Right atrium auricular region (tissue), 2 donors: ENCODE data around the gene ARHGEF7. TPM values are rescaled to one million over a fixed set of nuclear protein-coding genes. Genes with fewer than 3 reads are reported as not detected.

Experiments used
- DNase-seq: peaks from one replicate; pipeline ENCODE4 v3.0.0-alpha.2; 2019; ENCODE audit warnings: low spot score
- H3K27ac ChIP-seq, 2 donors: fragments of 200-600 bp; sonication (generic); 1 replicate in 1 of 2; 2 replicates in 1 of 2; pipeline ENCODE4 v1.5.1; 2016 to 2019
- H3K27me3 ChIP-seq, 2 donors: fragments of 200-600 bp; sonication (generic); one replicate each; pipeline versions ENCODE4 v1.5.1 to v1.6.0; 2017 to 2019
- H3K36me3 ChIP-seq: fragments of 200-600 bp; sonication (generic); one replicate; pipeline ENCODE4 v1.5.1; 2016
- H3K4me1 ChIP-seq, 2 donors: fragments of 200-600 bp; sonication (generic); one replicate each; pipeline versions ENCODE4 v1.5.1 to v1.6.0; 2017 to 2019
- H3K4me3 ChIP-seq, 2 donors: fragments of 200-600 bp; sonication (generic); 1 replicate in 1 of 2; 2 replicates in 1 of 2; pipeline ENCODE4 v1.5.1; 2017 to 2019; ENCODE audit warnings: mild to moderate bottlenecking in 1 of 2, moderate library complexity in 1 of 2
- H3K9me3 ChIP-seq, 2 donors: fragments of 200-600 bp; sonication (generic); one replicate each; pipeline ENCODE4 v1.5.1; 2019
- CTCF ChIP-seq, 2 donors: fragments of 200-600 bp; sonication (generic); IDR thresholded peaks; one replicate each; pipeline ENCODE4 v1.5.1; 2019; ENCODE audit warnings: antibody characterized with exemption in 2 of 2
- total RNA-seq, 2 donors: library from RNA; depleted of rRNA; stranded (reverse); fragments of >200 nt; gene quantifications; one replicate each; pipeline ENCODE4 v1.1.0, GENCODE V29; 2016

ARHGEF7 gene
- total RNA-seq, 2 donors from 2014 or later = 27.8 to 36.9 TPM

DNA sequence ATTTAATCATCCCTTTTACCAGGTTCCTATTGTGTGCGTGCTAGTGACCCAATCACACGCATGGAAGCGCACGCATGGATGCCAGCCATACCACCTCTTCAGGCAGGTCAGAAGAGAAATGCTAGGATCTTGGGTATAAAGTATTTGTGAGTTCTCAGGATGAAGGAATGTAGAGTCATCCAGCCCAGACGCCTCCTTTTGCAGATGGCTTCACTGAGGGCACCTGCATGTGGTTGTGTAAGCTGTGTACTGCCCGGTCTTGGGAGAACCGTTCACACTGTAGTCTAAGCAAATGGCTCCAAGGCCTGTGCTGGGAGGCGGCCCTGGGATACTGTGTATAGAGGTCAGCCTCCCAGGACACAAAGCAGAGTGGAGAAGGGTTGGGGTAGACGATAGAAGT, 7.5 kb downstream of the ARHGEF7 start:
- no peak overlapping the region for H3K27ac ChIP-seq
- no peak overlapping the region for H3K4me3 ChIP-seq
- H3K27me3 ChIP-seq = no peaks in the 10 kb centered on the region
- no peaks in the 10 kb centered on the region for H3K9me3 ChIP-seq
- no peaks in the 10 kb centered on the region for H3K4me1 ChIP-seq
- TF ChIP-seq CTCF (IDR thresholded peaks at IDR 0.05) = no peak
- DNase-seq = no peak
- H3K36me3 ChIP-seq = no peaks in the 10 kb centered on the region

- no peak for DNase-seq
- TF ChIP-seq CTCF (IDR thresholded peaks at IDR 0.05) = no peak
- Histone ChIP-seq H3K27me3 (no peaks in the 10 kb centered on the region), H3K4me3 (no peak overlapping the region), H3K4me1 (no peaks in the 10 kb centered on the region), H3K27ac (no peak overlapping the region), H3K9me3 (no peaks in the 10 kb centered on the region), H3K36me3 (no peaks in the 10 kb centered on the region)
These were observed 8.1 kb downstream of the ARHGEF7 start for GRCh38 chr13:111123221-111123620.

DNA sequence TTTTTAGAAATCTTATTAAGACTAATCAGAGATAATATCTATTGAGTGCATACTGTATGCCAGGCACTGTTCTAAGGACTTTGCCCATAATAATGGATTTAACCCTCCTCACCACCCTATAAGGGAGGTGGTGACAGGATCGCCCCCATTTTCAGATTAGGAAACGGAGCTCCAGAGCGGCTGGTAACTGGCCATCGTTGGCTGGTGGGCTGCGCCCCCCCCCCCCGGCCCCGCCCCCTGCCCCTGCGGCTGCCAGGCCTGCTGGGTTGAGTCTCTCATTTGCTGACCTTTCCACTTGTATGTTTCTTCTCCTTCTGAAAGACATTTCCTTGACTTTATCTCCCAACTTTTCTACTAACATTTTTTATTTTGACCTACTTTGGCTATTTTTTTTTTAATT, 8.5 kb downstream of the ARHGEF7 start:
- H3K4me1 ChIP-seq = no peaks in the 10 kb centered on the region
- H3K4me3 ChIP-seq = no peak overlapping the region
- H3K27me3 ChIP-seq = no peaks in the 10 kb centered on the region
- H3K36me3 ChIP-seq = no peaks in the 10 kb centered on the region
- no peak for DNase-seq
- no peak for TF ChIP-seq CTCF (IDR thresholded peaks at IDR 0.05)
- no peak overlapping the region for H3K27ac ChIP-seq
- no peaks in the 10 kb centered on the region for H3K9me3 ChIP-seq

DNA sequence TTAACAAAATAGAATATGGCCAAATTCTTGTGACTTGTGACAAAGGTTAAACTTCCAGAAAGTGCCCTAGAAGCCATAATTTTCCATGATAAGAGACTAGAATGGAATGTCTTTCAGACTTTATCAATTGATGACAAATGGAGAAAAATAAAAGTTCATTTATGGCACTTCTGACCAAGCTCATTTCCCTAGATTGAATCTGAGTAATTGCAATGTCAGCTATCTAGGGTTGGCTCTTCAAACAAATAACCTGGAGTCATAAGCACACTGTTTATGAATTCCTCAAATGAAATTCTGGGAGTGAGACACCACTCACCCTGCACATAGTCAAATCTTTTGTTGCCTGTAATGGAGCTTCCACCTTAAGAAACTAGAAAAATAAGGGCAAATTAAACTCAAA, 11.4 kb downstream of the ARHGEF7 start:
- H3K36me3 ChIP-seq = no peaks in the 10 kb centered on the region
- H3K9me3 ChIP-seq = no peaks in the 10 kb centered on the region
- H3K27me3 ChIP-seq = no peaks in the 10 kb centered on the region
- no peak overlapping the region for H3K27ac ChIP-seq
- TF ChIP-seq CTCF (IDR thresholded peaks at IDR 0.05) = no peak
- H3K4me1 ChIP-seq = no peaks in the 10 kb centered on the region
- no peak overlapping the region for H3K4me3 ChIP-seq
- DNase-seq = no peak

- H3K27ac ChIP-seq = no peak overlapping the region
- no peak overlapping the region for H3K4me3 ChIP-seq
- H3K27me3 ChIP-seq = no peaks in the 10 kb centered on the region
- TF ChIP-seq CTCF (IDR thresholded peaks at IDR 0.05) = no peak
- no peaks in the 10 kb centered on the region for H3K4me1 ChIP-seq
- DNase-seq = no peak
- H3K36me3 ChIP-seq = no peaks in the 10 kb centered on the region
- no peaks in the 10 kb centered on the region for H3K9me3 ChIP-seq
These were observed 14.5 kb downstream of the ARHGEF7 start for GRCh38 chr13:111129465-111130115.

GRCh38 chr13:111130116-111130508, 15.0 kb downstream of the ARHGEF7 start:
- no peak for DNase-seq
- no peaks in the 10 kb centered on the region for H3K36me3 ChIP-seq
- no peaks in the 10 kb centered on the region for H3K27me3 ChIP-seq

More at GRCh38 chr13:111130116-111130508, 15.0 kb downstream of the ARHGEF7 start:
- Histone ChIP-seq H3K27ac (no peak overlapping the region), H3K9me3 (no peaks in the 10 kb centered on the region), H3K4me1 (no peaks in the 10 kb centered on the region), H3K4me3 (no peak overlapping the region)
- no peak for TF ChIP-seq CTCF (IDR thresholded peaks at IDR 0.05)
